Activated CD8-positive, alpha-beta memory T cell treated with anti-CD3 and anti-CD28 coated beads, Interleukin-2, amount 50 U/mL, for 1 hour (primary cell): ENCODE measurements around the gene ANO6.

Source experiments
- DNase-seq: peaks from one replicate; pipeline ENCODE4 v3.0.0-alpha.2; 2020; ENCODE audit errors: extremely low read depth

The ANO6 gene

DNA sequence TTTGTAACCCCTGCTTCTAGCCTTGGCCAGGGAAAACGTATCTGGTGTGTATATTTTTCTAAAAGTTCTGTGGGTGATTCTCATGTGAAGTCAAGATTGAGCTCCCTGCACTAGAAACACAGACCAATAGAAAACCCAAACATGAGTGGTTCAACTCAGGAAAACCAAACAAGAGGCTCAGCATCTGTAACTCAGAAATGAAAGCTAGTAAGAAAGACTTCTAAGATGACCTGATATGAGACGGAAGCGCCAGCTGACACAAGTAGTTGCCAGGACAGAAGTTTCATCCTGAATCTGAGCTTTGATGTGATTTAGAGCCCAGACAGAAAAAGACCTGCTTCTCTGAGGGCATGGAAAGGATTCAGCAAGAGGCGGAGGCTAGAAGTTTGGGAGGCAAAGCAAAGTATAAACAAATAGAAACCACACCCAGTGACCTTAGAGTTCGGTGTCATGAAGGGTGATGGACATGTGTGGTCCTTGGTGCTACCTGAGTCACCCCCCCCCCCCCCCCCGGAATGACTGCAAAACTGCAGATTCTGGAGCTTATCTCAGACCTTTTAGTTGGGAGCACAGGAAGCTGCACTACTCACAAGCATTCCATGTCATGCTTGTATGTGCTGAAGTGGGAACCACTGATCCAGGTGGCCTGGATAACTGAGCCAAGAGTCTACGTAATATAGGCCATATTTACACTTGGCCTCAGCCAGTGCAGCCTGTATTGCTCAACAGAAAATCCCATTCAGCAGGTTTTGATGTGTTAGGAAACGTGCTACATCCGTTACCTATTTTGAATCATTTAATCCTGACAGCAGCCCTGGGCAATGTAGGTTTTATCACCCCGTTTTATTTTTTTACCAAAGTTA is 191.3 kb downstream of the ANO6 start:
- DNase-seq: no peak

DNA sequence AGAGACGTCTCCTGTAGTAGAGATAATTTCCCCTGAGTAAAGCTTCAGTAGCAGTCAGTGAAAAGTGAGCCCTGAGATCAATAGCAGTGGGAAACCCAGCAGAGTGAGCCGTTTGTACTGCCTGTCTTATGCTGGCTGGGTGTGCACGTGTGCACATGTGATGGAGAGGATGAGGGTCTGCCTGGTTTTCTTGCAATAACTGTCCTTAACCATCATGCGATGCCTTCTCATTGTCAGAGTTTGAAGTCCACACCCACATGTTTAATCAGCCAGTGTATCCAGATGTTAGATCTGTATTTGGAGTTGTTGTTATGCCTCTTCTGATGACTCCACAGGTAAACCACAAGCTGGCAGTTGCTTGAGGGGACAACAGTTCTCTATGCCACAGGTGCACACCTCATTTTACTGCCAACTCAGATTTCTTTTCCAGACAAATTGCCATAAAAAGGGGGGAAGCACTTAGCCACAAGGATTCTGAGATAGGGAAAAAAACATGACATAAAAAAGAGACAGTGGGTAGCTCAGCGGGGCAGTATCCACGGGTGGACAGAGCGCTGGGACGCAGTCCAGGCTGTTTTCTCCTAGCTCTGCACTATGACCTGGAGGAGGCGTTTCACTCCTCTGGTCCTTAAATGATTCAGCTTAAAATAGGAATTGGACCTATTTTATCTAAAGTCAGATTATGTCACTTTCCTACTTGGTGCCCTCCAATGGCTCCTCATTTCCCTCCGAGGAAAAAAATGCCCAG is 192.3 kb downstream of the ANO6 start:
- DNase-seq: no peak

DNA sequence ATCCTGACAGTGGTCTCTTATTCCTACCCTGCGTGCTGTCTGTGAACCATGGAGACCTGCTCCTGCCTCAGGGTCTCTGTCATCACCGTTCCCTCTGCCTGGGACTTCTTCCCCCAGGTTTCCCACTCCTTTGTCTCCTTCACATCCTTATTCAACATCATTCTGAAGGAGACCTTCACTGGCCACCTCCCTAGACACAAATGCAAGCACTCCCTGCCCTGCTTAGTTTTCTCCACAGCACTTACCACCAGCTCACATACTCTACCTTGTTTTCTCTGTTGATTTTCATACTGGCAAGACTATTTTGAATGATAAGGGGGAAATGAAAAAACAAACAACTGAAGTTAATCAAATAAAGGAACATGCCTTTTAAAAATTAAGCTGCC is 192.8 kb downstream of the ANO6 start:
- no peak for DNase-seq

DNA sequence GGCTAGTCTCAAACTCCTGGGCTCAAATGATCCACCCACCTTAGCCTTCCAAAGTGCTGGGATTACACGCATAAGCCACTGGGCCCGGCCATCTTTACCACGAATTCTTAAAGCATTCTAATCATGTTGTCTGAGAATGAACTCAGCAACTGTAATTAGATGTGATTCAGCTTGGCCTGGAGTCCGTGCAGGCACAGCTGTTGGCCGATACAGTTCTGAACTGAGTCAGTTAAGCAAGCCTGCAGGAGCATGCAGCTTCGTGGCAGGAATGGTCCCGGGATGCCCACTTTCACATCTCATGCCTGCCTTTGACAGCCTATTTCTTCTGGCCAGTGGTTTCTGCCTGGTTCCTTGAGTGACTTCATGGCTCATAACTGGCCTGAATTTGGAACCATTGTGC is 194.1 kb downstream of the ANO6 start:
- no peak for DNase-seq

DNA sequence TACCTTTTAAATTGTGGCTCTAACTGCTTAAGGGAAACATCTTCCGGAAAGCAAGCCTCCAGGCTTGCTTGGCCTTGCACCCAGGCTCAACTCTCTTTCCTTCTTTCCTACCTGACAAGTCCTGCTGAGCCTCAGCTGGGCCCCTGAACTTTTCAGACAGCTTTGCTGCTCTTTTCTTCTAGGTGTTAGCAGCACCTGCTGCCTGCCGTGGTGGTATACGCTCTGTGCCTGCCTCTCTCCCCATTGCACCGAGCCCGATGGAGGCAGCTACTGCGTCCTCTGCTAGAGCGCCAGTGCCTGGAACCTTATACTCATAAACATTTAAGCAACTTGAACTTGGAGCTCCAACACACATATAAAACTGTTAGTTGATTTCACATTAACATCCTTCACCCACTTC is 195.7 kb downstream of the ANO6 start:
- no peak for DNase-seq

DNA sequence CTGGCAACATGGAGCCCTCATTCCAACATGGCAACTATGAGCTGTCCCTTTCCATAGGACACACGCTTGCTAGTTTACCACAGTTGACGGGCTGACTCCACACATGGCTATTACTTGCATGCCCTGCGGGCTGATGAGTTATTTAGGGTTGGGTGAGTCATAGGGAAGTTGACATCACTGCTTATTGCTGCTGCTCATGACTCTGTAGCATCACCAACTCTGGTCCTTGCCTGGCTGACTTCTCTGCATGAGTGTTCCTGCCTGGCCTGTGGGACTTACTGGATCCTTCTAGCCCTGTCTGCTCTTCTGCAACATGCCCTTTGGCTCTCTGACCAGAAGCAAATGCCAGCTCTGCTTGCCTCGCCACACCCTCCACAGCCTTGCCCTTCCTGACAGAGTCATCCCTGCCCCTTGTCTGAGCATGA is 199.5 kb downstream of the ANO6 start:
- no peak for DNase-seq

DNA sequence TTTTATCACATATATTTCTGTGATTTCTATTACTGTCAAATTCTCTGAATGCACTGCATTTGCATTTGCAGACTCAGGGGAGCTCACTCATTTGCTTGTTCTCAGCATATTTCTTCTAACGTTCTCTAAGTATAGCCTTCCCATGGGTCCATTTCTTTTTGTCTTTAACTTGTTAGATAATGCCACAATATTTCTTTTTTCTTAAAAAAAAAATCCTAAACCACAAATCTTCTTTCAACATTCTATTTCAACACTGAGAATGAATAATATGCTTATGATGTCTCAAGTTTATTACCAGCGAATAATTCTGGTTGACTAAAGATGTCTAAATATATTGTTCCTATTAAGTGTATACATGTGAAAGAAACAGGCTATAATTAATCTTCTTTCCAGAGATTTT is 200.2 kb downstream of the ANO6 start:
- no peak for DNase-seq

DNA sequence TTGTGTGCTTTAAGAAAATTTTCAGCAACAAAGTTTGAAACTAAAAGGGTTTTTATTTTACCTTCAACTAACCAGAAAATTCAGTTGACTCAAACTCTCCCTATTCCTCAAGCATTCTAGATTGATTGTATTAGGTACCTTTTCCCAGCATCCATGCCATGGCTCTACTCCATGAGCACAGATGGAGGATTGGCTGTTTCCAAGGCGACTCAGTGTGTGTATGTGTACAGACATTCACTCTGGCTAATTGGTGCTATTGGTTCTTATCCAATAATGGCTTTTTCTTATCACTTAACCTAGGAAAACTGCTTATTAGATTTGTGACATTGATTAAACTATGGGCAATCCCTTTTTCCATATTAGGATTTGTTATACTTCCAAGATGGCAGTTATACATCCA is 202.6 kb downstream of the ANO6 start:
- no peak for DNase-seq

DNA sequence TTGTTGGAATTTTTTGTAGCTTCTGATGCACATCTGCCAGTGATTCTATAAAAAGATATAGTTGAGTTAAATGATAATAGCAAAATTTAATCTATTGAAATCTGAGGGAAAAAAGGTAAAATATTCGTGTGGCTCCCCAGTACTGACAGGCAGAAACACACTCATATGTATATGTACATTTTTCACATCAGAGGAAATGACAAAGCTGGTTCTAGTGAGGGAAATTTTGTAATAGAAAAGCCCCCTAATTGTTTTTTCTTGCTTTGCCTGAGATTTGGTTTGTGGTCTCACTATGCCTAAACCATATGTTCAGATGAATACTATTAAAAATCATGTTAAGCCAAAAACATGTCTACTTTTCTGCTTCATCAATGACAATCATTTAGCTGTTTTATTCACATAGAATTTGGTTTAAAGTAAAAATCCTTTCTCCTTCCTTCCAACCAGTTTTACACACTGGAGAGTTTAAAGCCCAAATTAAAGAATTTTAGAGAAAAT is 203.5 kb downstream of the ANO6 start:
- no peak for DNase-seq

DNA sequence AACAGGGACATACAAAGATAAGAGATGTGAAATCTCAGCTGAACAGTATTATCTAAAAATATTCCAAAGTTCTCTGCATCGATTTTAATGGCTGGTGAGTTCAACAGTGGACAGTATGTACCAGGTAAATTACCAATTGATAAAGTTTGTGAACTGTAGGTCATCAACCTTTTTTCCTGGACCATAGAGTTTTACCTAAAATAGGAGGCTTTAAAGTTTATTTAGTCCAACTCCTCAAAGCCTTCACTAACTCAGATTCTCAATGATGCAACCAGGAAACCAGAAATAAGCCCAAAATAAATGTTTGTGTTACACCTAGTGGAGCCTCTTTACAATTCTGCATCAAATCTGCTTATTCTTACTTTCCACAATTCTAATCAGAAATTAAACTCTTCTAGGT is 205.8 kb downstream of the ANO6 start:
- no peak for DNase-seq

DNA sequence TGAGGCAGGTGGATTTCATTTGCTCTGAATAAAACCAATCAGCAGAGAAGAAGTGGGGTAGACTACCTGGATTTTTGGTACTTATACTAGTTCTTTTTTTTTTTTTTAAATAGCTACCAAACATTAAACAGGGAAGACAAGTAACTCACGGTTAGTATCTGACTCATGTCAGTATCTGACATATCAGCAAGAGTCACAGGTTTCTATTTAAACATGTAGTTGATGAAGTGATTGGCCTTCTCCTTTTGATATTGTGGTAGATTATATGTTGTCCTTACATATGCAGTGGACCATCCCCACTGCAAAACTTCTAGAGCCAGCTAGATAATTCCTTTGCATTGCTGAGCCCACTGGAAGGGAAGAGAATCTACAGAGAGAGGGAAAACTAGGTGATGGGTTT is 208.0 kb downstream of the ANO6 start:
- DNase-seq: no peak

DNA sequence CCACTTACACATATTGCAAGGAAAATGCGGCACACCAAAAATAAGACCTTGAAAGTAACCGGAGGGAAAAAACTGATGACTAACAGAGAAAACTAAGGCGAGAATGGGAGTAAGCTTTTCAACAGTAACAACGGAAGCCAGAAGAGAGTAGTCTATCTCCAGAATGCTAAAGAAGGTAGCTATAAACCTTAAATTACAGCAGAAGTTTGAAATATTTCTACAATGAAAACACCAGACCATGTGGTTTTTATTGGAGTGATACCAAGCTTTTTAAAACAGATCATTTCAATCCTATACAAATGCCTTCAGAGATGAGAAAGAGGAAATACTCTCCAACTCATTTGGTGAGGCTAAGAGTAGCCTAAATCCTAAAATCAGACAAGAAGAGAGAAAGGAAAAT is 209.5 kb downstream of the ANO6 start:
- DNase-seq: no peak

DNA sequence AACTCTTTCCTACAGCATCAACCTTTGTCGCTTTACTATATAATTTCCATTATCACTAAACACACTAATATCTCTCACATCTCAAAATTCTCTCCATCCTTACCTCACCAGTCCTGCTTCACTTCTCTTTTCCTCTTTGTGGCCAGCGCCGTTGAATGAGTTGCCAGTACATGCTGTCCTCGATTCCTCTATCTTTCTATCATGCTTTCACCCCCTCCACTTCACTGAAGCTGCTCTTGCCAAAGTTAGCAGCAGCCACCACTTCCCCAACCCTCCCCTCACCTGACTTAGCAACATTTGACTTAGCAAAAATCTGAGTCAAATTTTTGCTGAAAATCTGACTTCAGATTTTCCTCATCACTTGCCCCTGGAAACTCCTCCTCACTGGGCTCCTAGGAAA is 210.4 kb downstream of the ANO6 start:
- DNase-seq: no peak

DNA sequence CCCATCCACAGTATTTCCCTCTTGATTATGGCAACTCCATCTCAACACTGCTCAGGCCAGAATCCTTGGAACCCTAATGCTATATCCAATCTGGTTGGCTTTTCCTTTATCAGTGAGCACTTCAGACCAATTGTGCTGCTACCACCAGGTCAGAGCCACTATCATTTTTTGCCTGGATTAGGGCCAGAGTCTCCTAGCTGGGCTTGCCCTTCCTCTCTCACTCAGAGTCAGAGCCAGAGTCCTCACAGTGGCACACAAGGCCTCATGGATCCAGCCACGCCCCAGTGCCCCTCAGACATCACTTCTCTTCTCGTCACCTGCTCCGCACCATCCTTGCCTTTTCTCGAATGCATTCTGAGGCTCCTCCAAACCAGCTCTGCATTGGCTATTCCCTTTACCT is 211.1 kb downstream of the ANO6 start:
- DNase-seq: no peak

DNA sequence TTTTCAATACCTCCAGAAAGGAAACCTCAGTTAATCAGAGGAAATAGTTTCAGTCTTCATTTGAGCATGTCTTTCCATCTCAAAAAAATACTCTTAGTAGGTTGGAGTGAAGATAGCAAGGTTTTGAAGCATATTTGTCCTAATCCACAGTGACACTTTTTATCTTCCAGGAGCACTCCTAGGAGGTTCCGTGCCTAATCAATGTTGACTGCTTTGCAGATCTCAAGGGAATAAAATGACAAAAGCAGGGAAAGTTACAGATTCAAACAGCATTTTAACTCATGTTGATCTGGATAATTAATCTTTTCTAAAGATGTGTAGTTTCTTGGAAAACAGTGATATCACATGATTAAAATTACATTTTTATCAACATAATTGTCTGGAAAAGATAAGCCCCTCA is 213.9 kb downstream of the ANO6 start:
- no peak for DNase-seq

DNA sequence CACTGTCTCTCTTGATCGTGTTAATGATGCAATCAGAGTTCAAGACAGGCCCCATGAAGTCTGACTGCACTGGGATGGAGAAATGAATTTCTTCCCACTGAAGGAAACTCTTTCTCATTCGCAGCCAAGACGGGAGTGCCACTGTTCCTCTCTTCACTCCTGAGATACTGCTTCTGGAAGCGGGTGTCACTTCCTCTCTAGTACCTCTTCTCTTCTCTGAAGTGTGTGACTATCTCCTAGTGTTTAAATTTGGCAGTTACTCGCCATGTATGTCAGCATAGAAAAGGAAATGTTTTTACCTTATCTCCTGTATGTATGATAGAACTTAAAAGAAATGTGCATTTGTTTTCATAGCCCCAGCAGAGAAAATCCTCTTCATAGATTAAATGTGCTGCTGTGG is 215.2 kb downstream of the ANO6 start:
- DNase-seq: no peak

DNA sequence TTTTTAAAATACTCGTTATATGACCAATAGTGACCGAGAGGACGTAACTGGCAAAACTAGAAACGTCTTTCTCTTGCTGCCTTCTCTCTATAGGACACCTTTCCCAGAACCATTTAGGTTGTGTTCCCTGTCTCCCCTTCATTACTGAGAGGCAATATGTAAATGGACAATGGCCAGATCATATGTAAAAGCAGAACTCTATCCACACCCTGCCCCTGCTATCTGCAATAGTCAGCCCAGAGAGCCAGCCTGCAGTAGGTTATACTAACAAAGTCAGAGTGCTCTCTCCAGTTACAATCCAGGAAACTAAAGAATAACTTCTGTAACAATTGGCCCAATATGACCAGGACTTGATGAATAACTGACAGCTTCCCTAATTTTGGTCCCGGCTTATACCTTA is 216.8 kb downstream of the ANO6 start:
- no peak for DNase-seq

DNA sequence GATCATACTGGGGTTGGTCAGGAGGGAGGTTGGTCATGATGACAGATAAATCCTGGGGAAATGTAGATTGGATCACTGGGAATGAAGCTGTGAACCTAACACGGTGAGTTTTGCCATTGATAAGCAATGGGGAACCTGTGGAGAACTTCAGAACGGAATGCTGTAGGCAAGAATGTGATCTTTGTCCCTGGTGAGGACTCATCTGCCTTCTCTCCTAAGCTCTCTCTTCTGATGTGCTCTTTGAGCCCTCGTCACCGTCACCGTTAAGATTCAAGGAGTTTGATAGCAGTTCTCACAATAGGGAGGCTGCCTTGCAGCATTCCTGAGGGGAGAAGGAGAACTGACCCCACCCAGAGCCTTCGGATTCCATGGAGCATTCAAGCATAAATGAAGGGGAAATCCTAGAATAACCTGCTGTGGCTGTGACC is 217.6 kb downstream of the ANO6 start:
- no peak for DNase-seq

DNA sequence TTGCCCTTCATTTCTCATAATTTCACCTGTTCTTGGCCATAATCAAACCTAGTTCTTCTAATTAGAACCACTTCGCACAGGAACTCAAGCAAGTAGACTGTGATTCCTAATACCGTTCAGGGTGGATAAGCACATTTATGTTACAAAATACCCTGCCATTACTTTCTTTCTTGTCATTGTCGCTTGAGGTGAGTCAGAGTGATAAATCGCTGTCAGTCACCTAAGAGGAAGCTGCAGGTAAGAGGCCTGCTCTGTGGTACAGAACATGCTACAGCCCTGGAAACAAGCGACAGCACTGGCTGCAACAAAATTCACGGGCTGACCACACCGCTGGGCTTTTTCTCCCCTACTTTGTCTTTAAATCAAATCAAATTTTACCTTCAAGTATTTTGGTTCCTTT is 218.2 kb downstream of the ANO6 start:
- DNase-seq: no peak

DNA sequence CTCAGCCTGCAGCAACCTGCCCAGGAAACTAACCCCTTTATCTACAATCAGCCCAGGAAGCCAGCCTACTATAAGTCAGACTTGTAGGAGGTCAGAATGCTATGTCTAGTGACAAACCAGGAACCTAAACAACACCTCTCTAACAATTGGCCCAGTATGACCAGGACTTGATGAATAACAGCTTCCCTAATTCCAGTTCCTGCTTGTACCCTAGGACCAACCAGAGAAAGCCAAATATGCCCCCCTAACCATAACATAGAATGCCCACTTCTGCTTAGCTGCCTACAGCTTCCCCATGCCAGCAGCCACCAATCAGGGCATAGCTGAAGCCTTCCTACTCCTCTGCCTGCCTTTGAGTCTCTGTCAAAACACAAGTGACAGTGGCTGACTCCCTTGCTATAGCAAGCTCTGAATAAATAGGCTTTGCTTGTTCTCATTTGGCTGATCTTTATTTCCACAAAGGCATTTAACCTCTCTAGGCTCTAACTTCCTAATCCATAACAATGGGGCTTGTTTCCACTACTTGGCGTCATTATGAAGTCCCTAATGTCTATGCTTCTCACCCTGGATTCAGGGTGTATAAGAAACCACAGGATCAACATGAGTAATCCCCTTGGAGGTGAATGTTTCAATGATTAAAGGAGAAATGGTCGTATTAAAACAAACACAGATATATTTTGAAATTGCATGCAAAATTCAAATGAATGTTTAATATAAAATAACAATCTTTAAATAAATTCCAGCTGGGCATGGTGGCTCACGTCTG is 220.2 kb downstream of the ANO6 start:
- DNase-seq: no peak

DNA sequence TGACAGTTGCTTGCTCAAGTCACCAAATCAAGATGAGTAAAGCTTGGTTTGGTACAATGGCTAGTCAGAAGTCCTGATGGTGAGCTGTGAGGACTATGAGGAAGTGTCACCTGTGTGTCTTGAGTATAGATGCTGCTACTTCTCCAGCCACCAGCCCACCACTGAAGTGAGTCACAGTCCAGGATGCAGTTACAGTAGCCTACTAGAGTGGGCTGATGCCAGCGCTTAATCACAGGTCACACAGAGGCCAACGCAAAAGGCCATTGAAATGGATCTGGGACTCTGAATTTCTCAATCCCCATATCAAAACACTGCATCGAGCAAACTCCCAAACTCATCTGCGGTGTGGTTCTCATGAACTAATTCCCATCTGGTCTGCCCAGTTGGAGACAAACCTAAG is 223.1 kb downstream of the ANO6 start:
- DNase-seq: no peak

DNA sequence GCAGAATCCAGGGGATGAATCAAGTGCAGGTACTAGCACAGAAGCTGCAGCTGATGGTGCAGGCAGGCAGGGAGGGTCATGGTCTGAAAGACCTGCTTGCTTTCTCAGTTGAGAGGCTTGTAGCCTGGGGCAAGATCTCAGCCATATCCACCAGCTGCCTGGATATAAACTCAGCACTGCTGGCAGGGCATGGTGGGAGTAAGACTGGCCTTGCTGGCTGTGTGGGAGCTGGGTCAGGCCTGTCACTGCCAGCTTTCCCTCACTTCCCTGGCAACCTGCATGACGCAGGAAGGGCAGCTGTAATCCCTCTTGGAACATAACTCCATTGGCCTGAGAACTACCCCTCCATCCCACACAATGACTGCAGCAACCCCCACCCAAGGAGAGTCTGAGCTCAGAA is 230.1 kb downstream of the ANO6 start:
- no peak for DNase-seq
